DND-41 (cell line): ENCODE data around the gene PCDHGA7.

ENCODE experiments used
- EZH2 ChIP-seq: IDR thresholded peaks from 3 replicates; pipeline ENCODE4 v1.6.1; 2012; ENCODE audit warnings: borderline replicate concordance, low read depth, mild to moderate bottlenecking, moderate library complexity, low read length, inconsistent platforms; ENCODE audit not compliant: severe bottlenecking
- TF ChIP-seq, protein P1 (sequence below): IDR thresholded peaks from 2 replicates; pipeline ENCODE4 v1.5.1; 2012; ENCODE audit warnings: borderline replicate concordance, low read length, moderate library complexity, mild to moderate bottlenecking; ENCODE audit not compliant: poor library complexity, severe bottlenecking; ENCODE audit errors: extremely low read depth

GRCh38 chr5:141419074-141419880 lies 36.7 kb downstream of the PCDHGA7 start:
- TF ChIP-seq, protein P1, sequence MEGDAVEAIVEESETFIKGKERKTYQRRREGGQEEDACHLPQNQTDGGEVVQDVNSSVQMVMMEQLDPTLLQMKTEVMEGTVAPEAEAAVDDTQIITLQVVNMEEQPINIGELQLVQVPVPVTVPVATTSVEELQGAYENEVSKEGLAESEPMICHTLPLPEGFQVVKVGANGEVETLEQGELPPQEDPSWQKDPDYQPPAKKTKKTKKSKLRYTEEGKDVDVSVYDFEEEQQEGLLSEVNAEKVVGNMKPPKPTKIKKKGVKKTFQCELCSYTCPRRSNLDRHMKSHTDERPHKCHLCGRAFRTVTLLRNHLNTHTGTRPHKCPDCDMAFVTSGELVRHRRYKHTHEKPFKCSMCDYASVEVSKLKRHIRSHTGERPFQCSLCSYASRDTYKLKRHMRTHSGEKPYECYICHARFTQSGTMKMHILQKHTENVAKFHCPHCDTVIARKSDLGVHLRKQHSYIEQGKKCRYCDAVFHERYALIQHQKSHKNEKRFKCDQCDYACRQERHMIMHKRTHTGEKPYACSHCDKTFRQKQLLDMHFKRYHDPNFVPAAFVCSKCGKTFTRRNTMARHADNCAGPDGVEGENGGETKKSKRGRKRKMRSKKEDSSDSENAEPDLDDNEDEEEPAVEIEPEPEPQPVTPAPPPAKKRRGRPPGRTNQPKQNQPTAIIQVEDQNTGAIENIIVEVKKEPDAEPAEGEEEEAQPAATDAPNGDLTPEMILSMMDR: no peak
- TF ChIP-seq EZH2: no peak
